ENCODE data around the gene FSD1.

DNA sequence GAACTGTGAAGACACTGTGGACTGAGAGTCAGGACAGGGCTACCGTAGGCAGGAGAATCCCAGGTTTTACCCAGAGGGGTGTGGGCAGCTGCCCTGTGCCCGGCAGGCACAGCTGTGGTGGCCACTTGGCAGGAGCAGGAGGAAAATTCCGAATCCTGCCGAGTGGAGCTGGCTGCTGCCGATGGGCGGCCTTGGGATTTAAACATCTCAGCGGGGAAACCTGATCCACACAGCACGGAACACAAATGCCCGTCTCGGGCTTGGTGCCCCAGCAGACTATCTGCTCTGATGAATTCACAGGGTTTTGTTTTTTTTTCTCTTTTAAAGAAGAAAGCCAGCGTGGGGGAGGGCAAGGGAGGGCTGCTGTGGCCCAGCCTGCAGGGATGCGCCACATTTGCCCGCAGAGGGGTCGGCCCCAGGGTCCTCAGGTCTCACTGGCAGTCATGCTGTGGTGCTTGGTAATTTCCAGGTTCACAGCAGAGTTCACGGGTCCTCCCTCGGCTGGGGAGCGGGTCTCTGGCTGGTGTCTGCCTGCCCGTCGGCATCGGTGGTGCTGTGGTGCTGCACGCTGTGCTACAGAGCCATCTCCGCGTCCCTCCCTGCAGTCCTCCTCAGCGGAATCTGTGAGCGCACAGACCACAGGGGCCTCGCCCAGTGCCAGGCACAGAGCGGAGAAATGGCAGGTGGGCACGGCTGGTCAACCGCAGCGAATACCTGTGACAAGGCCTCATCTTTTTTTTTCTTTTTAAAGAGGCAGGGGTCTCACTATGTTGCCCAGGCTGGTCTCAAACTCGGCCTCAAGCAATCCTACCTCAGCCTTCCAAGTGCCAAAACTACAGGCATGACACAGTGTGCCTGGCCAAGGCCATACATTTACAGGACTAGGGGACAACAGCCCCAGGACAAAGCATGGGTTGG lies 67.1 kb downstream of the FSD1 start:
- TF ChIP-seq, protein P1, sequence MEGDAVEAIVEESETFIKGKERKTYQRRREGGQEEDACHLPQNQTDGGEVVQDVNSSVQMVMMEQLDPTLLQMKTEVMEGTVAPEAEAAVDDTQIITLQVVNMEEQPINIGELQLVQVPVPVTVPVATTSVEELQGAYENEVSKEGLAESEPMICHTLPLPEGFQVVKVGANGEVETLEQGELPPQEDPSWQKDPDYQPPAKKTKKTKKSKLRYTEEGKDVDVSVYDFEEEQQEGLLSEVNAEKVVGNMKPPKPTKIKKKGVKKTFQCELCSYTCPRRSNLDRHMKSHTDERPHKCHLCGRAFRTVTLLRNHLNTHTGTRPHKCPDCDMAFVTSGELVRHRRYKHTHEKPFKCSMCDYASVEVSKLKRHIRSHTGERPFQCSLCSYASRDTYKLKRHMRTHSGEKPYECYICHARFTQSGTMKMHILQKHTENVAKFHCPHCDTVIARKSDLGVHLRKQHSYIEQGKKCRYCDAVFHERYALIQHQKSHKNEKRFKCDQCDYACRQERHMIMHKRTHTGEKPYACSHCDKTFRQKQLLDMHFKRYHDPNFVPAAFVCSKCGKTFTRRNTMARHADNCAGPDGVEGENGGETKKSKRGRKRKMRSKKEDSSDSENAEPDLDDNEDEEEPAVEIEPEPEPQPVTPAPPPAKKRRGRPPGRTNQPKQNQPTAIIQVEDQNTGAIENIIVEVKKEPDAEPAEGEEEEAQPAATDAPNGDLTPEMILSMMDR (IDR thresholded peaks at IDR 0.05), result no peak
- TF ChIP-seq POLR2A (IDR thresholded peaks at IDR 0.05), result no peak

Measured in thyroid gland (tissue), 4 donors.